Measurements from ENCODE around the gene TTC38.
A peak's percentile ranks its signal among the peaks of the same experiment; 100 is the strongest.

Gene TTC38

GRCh38 chr22:46327691-46328465, 60.1 kb downstream of the TTC38 start:
- H3K27ac ChIP-seq: no peak overlapping the region
- no peak overlapping the region for H3K4me3 ChIP-seq
- no peaks in the 10 kb centered on the region for H3K4me1 ChIP-seq
- TF ChIP-seq Cebpa-rat (IDR thresholded peaks at IDR 0.05): no peak
- peaks cover 0 to 68% (median 6%) of the 10 kb centered on the region in 11 experiments; a peak in 10 of 22 replicates for H4K20me1 ChIP-seq
- H3K9ac ChIP-seq: peak overlapping the region in 1 of 11 experiments; percentile 7; a peak in 2 of 22 replicates
- no peaks in the 10 kb centered on the region for H3K9me3 ChIP-seq (replicated peaks in 1 of 11)
- peaks cover 0 to 100% (median 99%) of the 10 kb centered on the region in 11 experiments; a peak in 21 of 22 replicates for H3K36me3 ChIP-seq
- no peaks in the 10 kb centered on the region for H3K27me3 ChIP-seq
- no peak overlapping the region for H3K4me2 ChIP-seq

GRCh38 chr22:46328797-46329196, 61.0 kb downstream of the TTC38 start:
- Histone ChIP-seq H3K27ac (no peak overlapping the region), H3K27me3 (no peaks in the 10 kb centered on the region), H3K9ac (peak overlapping the region in 1 of 11 experiments; percentile 29; a peak in 1 of 22 replicates), H3K4me3 (no peak overlapping the region), H3K4me1 (no peaks in the 10 kb centered on the region), H3K36me3 (peaks cover 0 to 100% (median 97%) of the 10 kb centered on the region in 11 experiments; a peak in 21 of 22 replicates), H3K4me2 (no peak overlapping the region), H4K20me1 (peaks cover 0 to 62% (median 0%) of the 10 kb centered on the region in 11 experiments; a peak in 8 of 22 replicates), H3K9me3 (replicated peaks in 1 of 11) (no peaks in the 10 kb centered on the region)
- no peak for TF ChIP-seq Cebpa-rat (IDR thresholded peaks at IDR 0.05)

DNA sequence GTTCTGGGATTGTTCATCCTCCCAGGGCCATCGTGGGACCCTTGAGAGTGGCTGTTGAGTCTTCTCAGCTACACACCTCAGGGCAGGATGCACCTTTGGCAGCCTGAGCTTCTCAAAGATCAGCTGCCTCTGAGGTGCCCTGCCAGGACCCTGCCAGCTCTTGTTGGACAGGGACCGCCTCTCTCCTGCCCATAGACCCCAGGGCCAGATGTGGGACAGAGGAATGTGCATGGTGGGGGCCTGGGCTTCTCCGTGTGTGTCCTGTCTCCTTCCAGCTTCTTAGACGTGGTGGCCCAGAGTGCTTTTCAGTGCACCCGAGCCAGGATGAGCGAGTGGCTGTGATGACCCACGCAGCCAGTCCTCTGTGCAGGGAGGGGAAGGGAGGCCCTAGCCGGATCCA, 61.8 kb downstream of the TTC38 start:
- Histone ChIP-seq H3K4me2 (no peak overlapping the region), H3K27me3 (no peaks in the 10 kb centered on the region), H3K4me3 (no peak overlapping the region), H3K27ac (no peak overlapping the region), H3K4me1 (peaks cover 1 to 5% (median 4%) of the 10 kb centered on the region in 10 experiments; a peak in 18 of 20 replicates), H3K36me3 (peaks cover 0 to 92% (median 89%) of the 10 kb centered on the region in 11 experiments; a peak in 21 of 22 replicates), H3K9ac (no peak overlapping the region; a peak in 2 of 22 replicates), H3K9me3 (replicated peaks in 1 of 11) (no peaks in the 10 kb centered on the region), H4K20me1 (peaks cover 0 to 54% (median 0%) of the 10 kb centered on the region in 11 experiments; a peak in 6 of 22 replicates)
- no peak for TF ChIP-seq Cebpa-rat (IDR thresholded peaks at IDR 0.05)

- H4K20me1 ChIP-seq: peaks cover 0 to 51% (median 0%) of the 10 kb centered on the region in 11 experiments; a peak in 6 of 22 replicates
- no peak overlapping the region for H3K4me2 ChIP-seq
- no peaks in the 10 kb centered on the region for H3K9me3 ChIP-seq (replicated peaks in 1 of 11)
- no peak overlapping the region for H3K27ac ChIP-seq
- no peak for TF ChIP-seq Cebpa-rat (IDR thresholded peaks at IDR 0.05)
- peaks cover 0 to 84% (median 81%) of the 10 kb centered on the region in 11 experiments; a peak in 20 of 22 replicates for H3K36me3 ChIP-seq
- no peaks in the 10 kb centered on the region for H3K27me3 ChIP-seq
- H3K4me3 ChIP-seq: no peak overlapping the region
- H3K4me1 ChIP-seq: peaks cover 7 to 11% (median 9%) of the 10 kb centered on the region in 10 experiments; a peak in 19 of 20 replicates
- H3K9ac ChIP-seq: no peak overlapping the region; a peak in 1 of 22 replicates
Measured at GRCh38 chr22:46330426-46330825, 62.6 kb downstream of the TTC38 start.

DNA sequence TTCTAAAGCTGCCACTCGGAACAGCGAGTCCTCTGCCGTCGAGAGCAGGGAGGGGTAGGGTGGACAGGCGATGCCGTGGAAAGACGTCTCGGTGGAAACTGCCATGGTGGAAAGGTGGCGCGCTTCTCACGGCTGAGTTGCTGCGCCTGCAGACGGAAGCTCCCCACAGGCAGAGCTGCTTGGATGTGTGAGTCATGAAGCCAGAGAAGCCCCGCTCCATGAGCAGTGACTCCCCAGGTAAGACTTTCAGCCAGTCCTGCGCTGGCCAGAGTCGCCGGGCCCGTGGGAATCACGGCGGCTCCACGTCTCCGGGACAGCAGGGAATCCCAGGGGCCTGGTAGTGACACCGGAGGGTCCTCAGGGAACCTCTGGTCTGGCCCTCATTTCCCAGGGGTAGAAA, 63.7 kb downstream of the TTC38 start:
- Histone ChIP-seq H3K36me3 (peaks cover 0 to 73% (median 70%) of the 10 kb centered on the region in 11 experiments; a peak in 20 of 22 replicates), H3K4me1 (peaks cover 8 to 15% (median 12%) of the 10 kb centered on the region in 10 experiments), H3K9me3 (replicated peaks in 1 of 11) (no peaks in the 10 kb centered on the region), H3K4me2 (no peak overlapping the region), H3K4me3 (no peak overlapping the region), H4K20me1 (peaks cover under 1 to 45% (median 2%) of the 10 kb centered on the region in 11 experiments; a peak in 14 of 22 replicates), H3K27ac (no peak overlapping the region), H3K9ac (no peak overlapping the region), H3K27me3 (no peaks in the 10 kb centered on the region)
- no peak for TF ChIP-seq Cebpa-rat (IDR thresholded peaks at IDR 0.05)

- Histone ChIP-seq H3K27ac (peak within 1 kb of the TSS; percentile 80 to 92 (median 89)), H3K9me3 (replicated peaks in 1 of 11) (no peaks in the 10 kb centered on the region), H3K36me3 (peaks cover 31 to 70% (median 63%) of the 10 kb centered on the region in 11 experiments), H3K9ac (peak within 1 kb of the TSS; percentile 83 to 96 (median 88)), H3K27me3 (no peaks in the 10 kb centered on the region), H3K4me2 (peak within 1 kb of the TSS; percentile 83 to 98 (median 94)), H4K20me1 (peaks cover 10 to 58% (median 32%) of the 10 kb centered on the region in 11 experiments; a peak in 19 of 22 replicates), H3K4me3 (peak within 1 kb of the TSS; percentile 70 to 99 (median 93)), H3K4me1 (peaks cover 19 to 24% (median 22%) of the 10 kb centered on the region in 10 experiments)
- no peak for TF ChIP-seq Cebpa-rat (IDR thresholded peaks at IDR 0.05)
Measured at GRCh38 chr22:46335201-46336118, 67.7 kb downstream of the TTC38 start, which contains the start of gene TRMU. Gene TRMU, plus strand, starts transcription at chr22:46335714. Its CDS starts 51 bp downstream, at chr22:46335765.

DNA sequence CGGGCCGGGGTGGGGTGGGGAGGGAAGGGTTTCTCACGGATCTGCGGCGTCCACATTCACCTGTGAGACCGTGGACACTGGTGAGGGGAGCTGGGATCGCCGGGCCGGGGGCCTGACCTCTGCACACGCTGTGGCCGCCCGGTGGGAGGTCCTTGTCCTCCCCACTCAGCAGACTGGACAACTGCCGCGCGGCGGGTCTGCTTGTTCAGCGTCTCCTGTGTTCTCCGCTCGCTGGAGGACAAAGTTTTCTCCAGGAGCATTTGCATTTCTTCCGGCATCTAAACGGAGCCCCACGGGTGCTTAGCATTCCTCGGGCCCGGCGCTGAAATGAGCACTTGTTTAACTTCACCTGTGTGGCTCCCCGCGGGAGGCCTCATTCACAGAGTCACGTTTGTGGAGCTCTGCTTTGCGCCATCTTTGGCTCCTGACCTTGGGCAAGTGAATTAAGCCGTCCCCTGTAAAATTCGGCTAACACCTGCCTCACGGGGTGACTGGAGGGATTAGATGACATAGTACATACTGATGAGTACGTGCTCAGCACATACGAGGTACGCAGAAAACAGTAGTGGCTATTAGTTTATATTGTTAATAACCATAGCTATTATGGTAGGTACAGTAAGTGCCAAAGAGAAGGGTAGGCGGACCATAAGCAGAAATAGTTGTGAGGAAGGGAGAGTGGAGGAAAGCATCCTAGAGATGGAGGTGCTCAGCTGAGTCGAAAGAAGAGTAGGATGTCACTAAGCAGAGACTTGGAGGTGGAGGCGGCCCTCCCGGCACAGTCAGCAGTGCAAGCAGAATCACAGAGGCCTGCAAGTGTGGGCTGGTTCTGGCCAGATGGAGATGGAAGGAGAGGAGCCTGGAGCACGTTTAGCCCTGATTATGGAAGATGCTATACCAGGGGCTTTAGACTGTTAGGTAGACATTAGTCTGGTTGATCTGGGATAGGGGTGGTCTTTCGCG, 68.6 kb downstream of the TTC38 start:
- H3K36me3 ChIP-seq: peaks cover 39 to 70% (median 63%) of the 10 kb centered on the region in 11 experiments
- peaks cover 19 to 24% (median 22%) of the 10 kb centered on the region in 10 experiments for H3K4me1 ChIP-seq
- H4K20me1 ChIP-seq: peaks cover 10 to 60% (median 37%) of the 10 kb centered on the region in 11 experiments; a peak in 19 of 22 replicates
- H3K4me2 ChIP-seq: peak overlapping the region; percentile 83 to 98 (median 94)
- TF ChIP-seq Cebpa-rat (IDR thresholded peaks at IDR 0.05): no peak
- peak overlapping the region; percentile 83 to 96 (median 88) for H3K9ac ChIP-seq
- no peaks in the 10 kb centered on the region for H3K27me3 ChIP-seq
- H3K9me3 ChIP-seq (replicated peaks in 1 of 11): no peaks in the 10 kb centered on the region
- H3K27ac ChIP-seq: peak overlapping the region; percentile 80 to 92 (median 89)
- peak overlapping the region; percentile 70 to 99 (median 93) for H3K4me3 ChIP-seq

Data from BLaER1 treated with 17β-estradiol and CSF1 and Interleukin-3, amounts not matched to agents 10 nM and 100 nM (cell line).